NCI-H345 treated with DMSO at 0.1 percent for 48 hours (cell line): Measurements from ENCODE around the gene TMPRSS9.
"Not testable (repeated sequence)": the region's sequence is repeated elsewhere in the genome, so short reads cannot be mapped to it uniquely, and the experiment has no call there.

Source experiments
- DNase-seq: peaks from one replicate; lab custom pipeline; 2025; ENCODE audit not compliant: unreplicated experiment; lab: John Stamatoyannopoulos, UW

TMPRSS9 gene

GRCh38 chr19:2391118-2391725 lies 31.2 kb downstream of the TMPRSS9 start:
- peak; percentile 55 for DNase-seq

GRCh38 chr19:2392366-2392765 lies 32.3 kb downstream of the TMPRSS9 start:
- no peak for DNase-seq

GRCh38 chr19:2392899-2393298 lies 32.8 kb downstream of the TMPRSS9 start:
- DNase-seq = not testable (repeated sequence)

- no peak for DNase-seq
Measured at GRCh38 chr19:2394054-2394441, 34.0 kb downstream of the TMPRSS9 start.

GRCh38 chr19:2394442-2395292 lies 34.6 kb downstream of the TMPRSS9 start:
- no peak for DNase-seq

- DNase-seq = not testable (repeated sequence)
Measured at GRCh38 chr19:2395293-2395829, 35.3 kb downstream of the TMPRSS9 start.

- DNase-seq = not testable (repeated sequence)
Measured at GRCh38 chr19:2397173-2397572, 37.1 kb downstream of the TMPRSS9 start.

- DNase-seq = no peak
Measured at GRCh38 chr19:2398735-2399305, 38.8 kb downstream of the TMPRSS9 start.

GRCh38 chr19:2399582-2399981 lies 39.5 kb downstream of the TMPRSS9 start:
- no peak for DNase-seq

GRCh38 chr19:2408247-2408646 lies 48.2 kb downstream of the TMPRSS9 start:
- DNase-seq = no peak

- DNase-seq = no peak
Measured at GRCh38 chr19:2409352-2409912, 49.4 kb downstream of the TMPRSS9 start.

- no peak for DNase-seq
Measured at GRCh38 chr19:2410023-2410422, 50.0 kb downstream of the TMPRSS9 start.

GRCh38 chr19:2411709-2412108 lies 51.6 kb downstream of the TMPRSS9 start:
- DNase-seq = no peak

GRCh38 chr19:2412449-2412848 lies 52.4 kb downstream of the TMPRSS9 start:
- DNase-seq = no peak

GRCh38 chr19:2413159-2413558 lies 53.1 kb downstream of the TMPRSS9 start:
- no peak for DNase-seq

GRCh38 chr19:2413629-2414028 lies 53.6 kb downstream of the TMPRSS9 start:
- no peak for DNase-seq

- no peak for DNase-seq
Measured at GRCh38 chr19:2415281-2415972, 55.4 kb downstream of the TMPRSS9 start.

GRCh38 chr19:2415973-2416319 lies 55.9 kb downstream of the TMPRSS9 start:
- DNase-seq = no peak

GRCh38 chr19:2416321-2417097 lies 56.4 kb downstream of the TMPRSS9 start:
- no peak for DNase-seq

GRCh38 chr19:2417436-2417835 lies 57.4 kb downstream of the TMPRSS9 start:
- DNase-seq = not testable (repeated sequence)
